SK-N-SH (cell line): Measurements from ENCODE around the gene DHRS1.

Experiments used
- IRF3 ChIP-seq: fragments of 150-350 bp; IDR thresholded peaks from 2 replicates; pipeline ENCODE4 v1.6.1; 2016; ENCODE audit warnings: mild to moderate bottlenecking, low read depth, low read length
- MEF2A ChIP-seq: IDR thresholded peaks from 2 replicates; pipeline ENCODE4 v1.4.0; 2012; ENCODE audit warnings: low read depth, borderline replicate concordance
- NFIC ChIP-seq: IDR thresholded peaks from 2 replicates; pipeline ENCODE4 v1.4.0; 2012; ENCODE audit warnings: borderline replicate concordance
- NRF1 ChIP-seq: IDR thresholded peaks from 2 replicates; pipeline ENCODE4 v1.6.1; 2012; ENCODE audit warnings: low read depth, mild to moderate bottlenecking, low read length
- POLR2AphosphoS5 ChIP-seq: IDR thresholded peaks from 2 replicates; pipeline ENCODE4 v1.6.1; 2012; ENCODE audit warnings: low read depth, low read length
- RAD21 ChIP-seq: IDR thresholded peaks from 2 replicates; pipeline ENCODE4 v1.6.1; 2012; ENCODE audit warnings: mild to moderate bottlenecking, low read length
- RFX5 ChIP-seq: IDR thresholded peaks from 2 replicates; pipeline ENCODE4 v1.6.1; 2012; ENCODE audit warnings: mild to moderate bottlenecking, improper control_type of control experiment, low read length

GRCh38 chr14:24255438-24255837, 44.1 kb downstream of the DHRS1 start:
- TF ChIP-seq NRF1 (no peak), IRF3 (no peak), POLR2AphosphoS5 (no peak), RAD21 (no peak), MEF2A (no peak), RFX5 (no peak), NFIC (no peak)
